ENCODE measurements around the gene DAB2IP.
A peak's percentile ranks its signal among the peaks of the same experiment; 100 is the strongest.

DAB2IP gene

GRCh38 chr9:121709798-121710197 is 58.4 kb downstream of the DAB2IP start:
- peaks cover 3 to 23% of the 10 kb centered on the region in 2 donors for H3K27me3 Mint-ChIP-seq

GRCh38 chr9:121711281-121711680 is 59.8 kb downstream of the DAB2IP start:
- DNase-seq, result no peak
- peaks cover 0 to 9% of the 10 kb centered on the region in 2 donors for H3K4me1 Mint-ChIP-seq
- H3K4me3 Mint-ChIP-seq, result no peak overlapping the region
- H3K27me3 Mint-ChIP-seq, result peaks cover 0 to 10% of the 10 kb centered on the region in 2 donors
- H3K36me3 Mint-ChIP-seq, result no peaks in the 10 kb centered on the region
- H3K9me3 Mint-ChIP-seq, result no peaks in the 10 kb centered on the region
- no peak overlapping the region for H3K27ac Mint-ChIP-seq
- no peak for ATAC-seq (replicated peaks)

More at GRCh38 chr9:121709798-121710197, 58.4 kb downstream of the DAB2IP start:
- Mint-ChIP-seq H3K36me3 (no peaks in the 10 kb centered on the region), H3K9me3 (no peaks in the 10 kb centered on the region), H3K4me3 (no peak overlapping the region), H3K27ac (no peak overlapping the region), H3K4me1 (peaks cover 0 to 9% of the 10 kb centered on the region in 2 donors)
- DNase-seq (no peak), ATAC-seq (replicated peaks) (no peak)

- Mint-ChIP-seq H3K36me3 (no peaks in the 10 kb centered on the region), H3K27me3 (peaks cover 0 to 10% of the 10 kb centered on the region in 2 donors), H3K4me1 (peaks cover 0 to 9% of the 10 kb centered on the region in 2 donors), H3K9me3 (no peaks in the 10 kb centered on the region), H3K27ac (no peak overlapping the region), H3K4me3 (no peak overlapping the region)
- DNase-seq (no peak), ATAC-seq (replicated peaks) (no peak)
Observed at GRCh38 chr9:121711797-121712196, 60.4 kb downstream of the DAB2IP start.

GRCh38 chr9:121713400-121714070 is 62.1 kb downstream of the DAB2IP start:
- Mint-ChIP-seq H3K4me1 (peaks cover 0 to under 1% of the 10 kb centered on the region in 2 donors), H3K27me3 (peaks cover 4 to 7% of the 10 kb centered on the region in 2 donors), H3K36me3 (no peaks in the 10 kb centered on the region), H3K27ac (peak overlapping the region; percentile 49), H3K9me3 (no peaks in the 10 kb centered on the region), H3K4me3 (no peak overlapping the region)
- no peak for DNase-seq
- no peak for ATAC-seq (replicated peaks)

GRCh38 chr9:121714075-121714705 is 62.8 kb downstream of the DAB2IP start:
- Mint-ChIP-seq H3K4me1 (no peaks in the 10 kb centered on the region), H3K27me3 (peaks cover 4 to 10% of the 10 kb centered on the region in 2 donors), H3K9me3 (no peaks in the 10 kb centered on the region), H3K4me3 (no peak overlapping the region), H3K36me3 (no peaks in the 10 kb centered on the region), H3K27ac (peak overlapping the region; percentile 49)
- ATAC-seq (replicated peaks) (no peak), DNase-seq (no peak)

GRCh38 chr9:121714873-121715272 is 63.4 kb downstream of the DAB2IP start:
- no peak for DNase-seq
- H3K9me3 Mint-ChIP-seq, result no peaks in the 10 kb centered on the region

GRCh38 chr9:121717141-121717991 is 65.9 kb downstream of the DAB2IP start:
- no peaks in the 10 kb centered on the region for H3K36me3 Mint-ChIP-seq
- peaks cover 4 to 15% of the 10 kb centered on the region in 2 donors for H3K27me3 Mint-ChIP-seq
- no peak for DNase-seq
- no peaks in the 10 kb centered on the region for H3K4me1 Mint-ChIP-seq
- H3K9me3 Mint-ChIP-seq, result no peaks in the 10 kb centered on the region
- H3K27ac Mint-ChIP-seq, result no peak overlapping the region
- no peak overlapping the region for H3K4me3 Mint-ChIP-seq
- no peak for ATAC-seq (replicated peaks)

More at GRCh38 chr9:121714873-121715272, 63.4 kb downstream of the DAB2IP start:
- no peak overlapping the region for H3K4me3 Mint-ChIP-seq
- no peaks in the 10 kb centered on the region for H3K4me1 Mint-ChIP-seq
- no peak for ATAC-seq (replicated peaks)
- no peak overlapping the region for H3K27ac Mint-ChIP-seq
- H3K36me3 Mint-ChIP-seq, result no peaks in the 10 kb centered on the region
- peaks cover 4 to 10% of the 10 kb centered on the region in 2 donors for H3K27me3 Mint-ChIP-seq

GRCh38 chr9:121718084-121718483 is 66.7 kb downstream of the DAB2IP start:
- no peak for ATAC-seq (replicated peaks)
- H3K27me3 Mint-ChIP-seq, result peaks cover 4 to 15% of the 10 kb centered on the region in 2 donors

GRCh38 chr9:121718501-121718900 is 67.1 kb downstream of the DAB2IP start:
- Mint-ChIP-seq H3K27ac (no peak overlapping the region), H3K9me3 (no peaks in the 10 kb centered on the region)
- DNase-seq, result no peak

More at GRCh38 chr9:121718084-121718483, 66.7 kb downstream of the DAB2IP start:
- Mint-ChIP-seq H3K4me1 (no peaks in the 10 kb centered on the region), H3K36me3 (no peaks in the 10 kb centered on the region), H3K4me3 (no peak overlapping the region), H3K27ac (no peak overlapping the region), H3K9me3 (no peaks in the 10 kb centered on the region)
- DNase-seq, result no peak

GRCh38 chr9:121720311-121721057 is 69.0 kb downstream of the DAB2IP start:
- Mint-ChIP-seq H3K4me1 (no peaks in the 10 kb centered on the region), H3K36me3 (no peaks in the 10 kb centered on the region), H3K27ac (no peak overlapping the region), H3K9me3 (no peaks in the 10 kb centered on the region), H3K27me3 (peaks cover 4 to 15% of the 10 kb centered on the region in 2 donors), H3K4me3 (no peak overlapping the region)
- no peak for DNase-seq
- no peak for ATAC-seq (replicated peaks)

More at GRCh38 chr9:121718501-121718900, 67.1 kb downstream of the DAB2IP start:
- H3K4me1 Mint-ChIP-seq, result no peaks in the 10 kb centered on the region
- no peak for ATAC-seq (replicated peaks)
- no peak overlapping the region for H3K4me3 Mint-ChIP-seq
- H3K27me3 Mint-ChIP-seq, result peaks cover 4 to 15% of the 10 kb centered on the region in 2 donors
- H3K36me3 Mint-ChIP-seq, result no peaks in the 10 kb centered on the region

- no peak for ATAC-seq (replicated peaks)
- Mint-ChIP-seq H3K27me3 (peaks cover 4 to 15% of the 10 kb centered on the region in 2 donors), H3K4me1 (no peaks in the 10 kb centered on the region), H3K9me3 (no peaks in the 10 kb centered on the region), H3K36me3 (no peaks in the 10 kb centered on the region), H3K4me3 (no peak overlapping the region), H3K27ac (no peak overlapping the region)
- no peak for DNase-seq
Observed at GRCh38 chr9:121721058-121721350, 69.6 kb downstream of the DAB2IP start.

- Mint-ChIP-seq H3K4me3 (no peak overlapping the region), H3K27me3 (peaks cover 4 to 15% of the 10 kb centered on the region in 2 donors), H3K36me3 (no peaks in the 10 kb centered on the region), H3K9me3 (no peaks in the 10 kb centered on the region), H3K27ac (no peak overlapping the region), H3K4me1 (no peaks in the 10 kb centered on the region)
- ATAC-seq (replicated peaks) (no peak), DNase-seq (no peak)
Observed at GRCh38 chr9:121721770-121722169, 70.3 kb downstream of the DAB2IP start.

- no peaks in the 10 kb centered on the region for H3K36me3 Mint-ChIP-seq
- H3K27me3 Mint-ChIP-seq, result peaks cover 0 to 5% of the 10 kb centered on the region in 2 donors
- H3K4me3 Mint-ChIP-seq, result no peak overlapping the region
- no peak overlapping the region for H3K27ac Mint-ChIP-seq
- no peaks in the 10 kb centered on the region for H3K4me1 Mint-ChIP-seq
- no peaks in the 10 kb centered on the region for H3K9me3 Mint-ChIP-seq
- ATAC-seq (replicated peaks), result no peak
- DNase-seq, result no peak
Observed at GRCh38 chr9:121725008-121725775, 73.8 kb downstream of the DAB2IP start.
